HG03460 (cell line): Measurements from ENCODE around the gene CIBAR2.

Experiments used
- ATAC-seq: cut with Tn5 transposase; IDR thresholded peaks from one replicate; pipeline ENCODE4 v1.9.1; 2021; ENCODE audit not compliant: unreplicated experiment

CIBAR2 gene

DNA sequence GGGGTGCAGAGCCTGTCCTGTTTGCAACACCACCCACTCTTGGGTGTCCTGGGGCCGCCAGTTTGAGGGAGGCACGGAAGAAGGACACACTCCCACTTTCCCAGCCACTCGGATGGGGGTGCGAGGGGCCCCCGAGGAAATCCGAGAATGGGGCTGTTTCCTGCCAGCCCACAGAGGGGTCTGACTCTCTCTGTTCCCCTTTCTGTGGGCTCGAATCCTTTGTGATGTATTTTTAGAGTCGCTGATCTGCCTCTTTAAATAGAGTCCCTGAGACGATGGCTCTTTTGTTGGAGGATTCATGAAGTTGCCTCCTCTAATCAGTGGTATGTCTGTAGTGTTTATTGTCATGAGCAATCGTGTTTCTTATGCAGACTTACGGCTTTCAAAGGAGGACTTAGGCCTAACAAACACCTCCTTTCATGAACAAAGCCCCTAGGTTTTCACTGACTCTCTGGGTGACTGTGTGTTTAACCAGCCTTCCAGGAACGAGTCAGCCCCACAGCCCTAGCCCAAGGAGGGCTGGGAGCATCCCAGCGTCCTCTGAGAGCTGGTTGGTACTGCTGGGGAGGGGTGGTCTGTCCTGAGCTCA is 29.1 kb downstream of the CIBAR2 start:
- ATAC-seq = no peak

DNA sequence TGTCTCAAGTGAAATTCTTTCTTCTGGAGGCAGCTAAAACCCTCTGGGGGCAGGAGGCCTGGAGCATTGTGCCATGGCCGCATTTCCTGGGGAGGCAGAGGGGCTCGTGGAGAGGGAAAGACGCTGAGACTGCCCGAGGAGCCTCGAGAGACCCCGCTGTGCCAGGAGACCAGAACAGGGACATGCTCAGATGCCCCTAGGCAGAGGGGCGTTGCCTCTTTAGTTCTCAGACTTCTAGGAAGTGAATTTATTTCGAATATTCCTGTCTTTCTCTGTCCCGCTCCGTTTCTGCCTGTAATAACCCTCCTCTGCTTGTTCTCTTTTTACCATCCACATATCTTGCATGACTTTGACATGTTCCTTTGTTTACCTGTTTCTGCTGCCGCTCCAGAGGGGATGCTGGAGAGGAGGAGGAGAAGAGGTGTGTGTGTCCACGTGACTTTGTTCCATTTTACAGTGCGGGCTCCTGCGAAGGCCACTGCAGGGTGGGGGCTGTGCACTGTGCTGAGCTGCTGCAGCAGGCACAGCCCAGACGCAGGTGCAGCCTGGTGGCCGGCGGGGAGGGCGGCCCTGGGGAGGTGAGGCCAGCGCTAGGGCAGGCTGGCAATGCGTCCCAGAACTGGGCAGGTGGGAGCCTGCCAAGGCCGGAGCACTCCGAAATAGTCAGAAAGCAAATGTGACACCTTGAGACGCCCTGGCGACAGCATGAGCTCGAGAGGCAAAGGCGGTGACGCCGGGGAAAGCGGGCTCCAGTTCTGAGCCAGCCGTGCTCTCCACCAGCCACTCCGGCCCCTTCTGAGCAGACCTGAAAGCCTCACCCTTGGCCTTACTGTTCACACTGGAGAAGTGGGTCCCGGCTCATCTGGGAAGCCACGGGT is 29.9 kb downstream of the CIBAR2 start:
- ATAC-seq = no peak

DNA sequence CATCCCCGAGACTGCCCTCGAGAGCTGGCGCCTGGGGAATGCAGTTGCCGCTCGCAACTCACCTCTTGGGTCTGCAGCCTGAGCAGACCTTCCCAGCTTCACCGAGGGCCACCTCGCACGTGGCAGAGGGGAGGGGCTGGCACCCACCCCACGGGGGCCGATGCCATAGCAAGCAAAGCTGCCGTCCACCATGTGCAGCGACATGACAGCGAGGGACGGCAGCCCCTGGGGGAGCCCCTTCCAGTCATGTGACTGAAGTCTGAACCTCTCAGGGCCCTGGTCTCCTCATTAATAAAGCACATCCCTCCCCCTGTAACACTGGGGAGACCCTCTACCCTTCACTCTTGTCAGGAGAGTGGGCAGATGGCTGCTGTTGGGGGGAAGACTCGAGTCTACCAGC is 30.5 kb downstream of the CIBAR2 start:
- no peak for ATAC-seq

DNA sequence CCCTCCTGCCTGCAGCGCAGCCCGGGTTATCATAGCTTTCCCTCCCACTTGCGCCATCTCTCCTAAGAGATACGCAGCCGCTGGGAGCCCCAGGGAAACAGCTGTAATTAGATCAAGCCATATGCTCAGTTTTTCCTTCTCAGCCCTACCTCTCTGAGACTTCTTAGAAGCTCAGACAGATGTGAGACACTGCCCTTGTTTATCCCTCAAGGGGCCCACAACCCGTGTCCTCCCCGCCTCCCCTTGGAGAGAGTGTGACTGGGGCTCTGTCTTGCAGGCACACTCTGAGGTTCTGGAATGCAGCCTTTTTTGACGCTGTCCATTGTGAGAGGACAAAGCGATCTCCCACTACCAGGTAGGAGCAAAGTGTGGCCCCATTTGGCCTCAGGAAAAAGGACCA is 31.2 kb downstream of the CIBAR2 start:
- ATAC-seq = no peak

DNA sequence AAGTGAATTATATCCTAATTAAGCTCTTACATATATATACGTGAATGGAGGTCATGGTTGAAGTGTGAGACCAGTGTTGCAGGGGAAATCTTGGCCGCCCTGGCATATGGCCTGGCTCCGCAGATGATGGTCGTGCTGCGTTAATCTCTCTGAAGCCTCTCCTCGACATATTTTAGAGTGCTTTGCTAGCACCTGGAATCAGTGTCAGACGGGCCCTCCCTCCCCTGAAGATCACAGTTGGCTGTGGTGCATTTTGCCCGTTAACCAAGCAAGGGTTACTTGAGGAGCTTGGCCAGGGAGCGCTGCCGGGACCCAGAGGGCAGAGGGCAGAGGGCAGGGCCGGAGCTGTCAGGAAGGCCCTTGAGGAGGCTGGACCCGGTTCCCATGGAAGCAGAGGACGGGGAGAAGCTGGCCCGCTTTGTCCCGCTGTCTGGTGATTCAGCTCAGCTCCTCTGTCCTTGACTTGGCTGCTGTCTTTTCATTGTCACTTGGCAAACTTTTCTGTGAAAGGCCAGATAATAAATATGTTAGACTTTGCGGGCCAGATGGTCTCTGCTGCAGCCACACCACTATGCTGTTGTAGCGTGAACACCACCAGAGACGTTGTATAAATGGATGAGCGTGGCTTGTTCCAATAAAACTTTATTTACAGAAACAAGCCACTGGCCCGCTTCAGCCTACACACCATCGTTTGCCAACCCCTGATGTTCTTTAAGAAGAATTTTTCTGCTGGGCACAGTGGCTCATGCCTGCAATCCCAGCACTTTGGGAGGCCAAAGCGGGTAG is 32.3 kb downstream of the CIBAR2 start:
- ATAC-seq = no peak

DNA sequence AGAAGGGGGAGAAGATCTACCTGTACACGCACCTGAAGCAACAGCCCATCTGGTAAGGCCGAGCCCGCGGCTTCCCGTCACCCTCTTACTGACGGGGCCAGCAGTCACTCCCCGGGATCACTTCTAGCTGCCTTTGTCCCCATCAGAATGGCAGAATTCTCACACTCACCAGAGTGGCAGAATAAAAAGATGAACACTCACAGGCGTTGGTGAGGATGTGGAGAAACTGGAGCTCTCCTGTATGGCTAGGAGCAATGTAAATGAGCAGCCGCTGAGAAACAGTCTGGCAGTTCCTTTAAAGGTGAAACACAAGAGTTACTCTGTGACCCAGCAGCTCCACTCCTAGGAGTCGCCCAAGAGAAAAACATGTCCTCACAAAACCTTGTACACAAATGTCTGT is 33.3 kb downstream of the CIBAR2 start:
- no peak for ATAC-seq

DNA sequence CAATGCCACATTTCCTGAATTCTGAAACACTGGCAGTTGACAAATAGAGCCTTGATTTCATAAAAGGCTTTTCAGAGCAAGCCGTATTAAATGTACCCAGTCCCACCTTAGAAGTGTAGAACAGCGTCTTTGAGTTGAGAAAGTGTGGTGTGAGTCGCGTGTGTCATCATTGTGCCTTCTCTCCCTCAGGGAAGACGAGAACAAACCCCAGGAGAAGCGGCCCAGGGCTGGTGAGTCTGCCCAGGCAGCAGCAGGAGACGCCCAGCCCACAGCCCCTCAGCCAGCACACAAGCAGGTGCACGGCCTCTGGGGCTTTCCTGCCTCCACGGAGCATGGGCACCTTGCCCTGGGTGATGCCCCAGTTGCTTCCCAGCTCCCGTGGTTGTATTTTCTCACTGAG is 34.0 kb downstream of the CIBAR2 start:
- ATAC-seq = no peak

DNA sequence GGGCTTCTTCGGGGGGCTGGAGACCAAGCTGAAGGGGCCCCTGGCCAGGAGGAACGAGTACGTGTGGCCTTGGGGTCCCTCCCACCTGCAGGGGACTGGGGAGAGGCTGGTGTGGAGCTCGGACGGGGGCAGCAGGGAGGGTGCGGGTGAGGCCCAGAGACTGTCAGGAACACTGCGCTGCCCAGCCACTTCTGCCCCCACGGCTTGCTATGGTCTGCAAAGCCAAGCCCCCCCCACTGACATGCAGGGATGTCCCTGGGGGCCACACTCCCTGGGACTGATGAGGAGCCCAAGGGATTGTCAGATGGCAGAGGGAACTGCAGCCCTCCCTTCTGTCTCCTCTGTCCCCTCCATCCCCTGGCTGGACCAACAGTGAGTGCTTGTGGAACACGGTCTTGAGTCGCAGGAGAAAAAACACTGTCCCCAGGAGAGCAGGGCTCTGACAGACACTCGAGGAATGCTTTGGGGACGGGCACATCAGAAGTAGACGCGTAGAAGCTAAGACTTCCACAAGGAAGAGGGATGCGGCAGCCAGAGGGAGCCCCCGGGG is 34.6 kb downstream of the CIBAR2 start:
- no peak for ATAC-seq

DNA sequence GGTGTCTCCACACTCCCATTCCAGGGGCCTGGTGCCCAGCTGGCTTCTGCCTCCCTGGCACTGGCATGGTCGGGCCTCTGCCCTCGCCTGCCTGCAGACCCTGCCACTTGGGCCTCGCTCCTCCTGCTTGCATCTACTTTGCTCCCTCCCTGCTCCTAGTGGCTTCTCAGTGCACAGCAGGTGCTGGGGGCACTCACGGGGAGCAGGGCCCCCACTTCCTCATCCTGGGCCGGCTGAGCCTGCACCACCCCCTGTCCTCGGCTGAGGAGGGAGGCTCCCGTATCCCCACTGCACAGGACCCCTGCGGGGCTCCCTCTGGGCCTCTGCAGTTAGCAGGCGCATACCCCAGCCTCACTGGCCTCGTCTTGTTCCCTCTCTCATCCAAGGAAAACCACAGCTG is 35.2 kb downstream of the CIBAR2 start:
- ATAC-seq = no peak

DNA sequence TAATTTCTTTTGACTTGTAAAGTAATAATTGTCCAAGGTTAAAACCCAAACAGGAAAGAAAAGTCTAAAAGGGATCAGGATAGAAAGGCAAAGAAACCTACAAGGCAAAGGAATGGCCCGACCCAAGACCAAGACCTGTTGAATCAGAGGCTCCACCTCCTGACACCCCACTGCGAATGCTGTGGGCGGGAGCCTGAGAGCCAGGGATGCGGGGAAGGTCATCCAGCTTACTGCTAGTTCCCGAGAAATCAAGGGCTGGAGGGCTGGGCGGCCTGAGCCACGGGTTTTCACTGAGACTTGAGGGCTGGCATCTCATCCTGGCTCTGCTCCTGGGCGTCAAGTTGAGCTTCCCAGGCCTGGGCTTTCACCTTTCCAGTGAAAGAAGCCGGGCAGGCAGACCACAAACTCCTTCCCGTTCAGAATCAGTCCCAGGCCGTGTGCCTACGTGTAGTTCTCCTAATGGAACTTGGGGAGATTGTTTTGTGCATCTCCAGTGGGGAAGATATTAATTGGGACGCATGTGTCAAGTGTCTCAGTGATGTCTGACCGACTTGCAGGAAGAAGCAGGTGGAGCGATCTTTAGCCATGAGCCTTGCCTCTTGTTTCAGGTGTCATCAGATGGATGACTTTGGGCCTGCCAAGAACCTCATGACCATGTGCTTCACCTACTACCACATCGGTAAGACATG is 36.9 kb downstream of the CIBAR2 start:
- ATAC-seq = no peak

DNA sequence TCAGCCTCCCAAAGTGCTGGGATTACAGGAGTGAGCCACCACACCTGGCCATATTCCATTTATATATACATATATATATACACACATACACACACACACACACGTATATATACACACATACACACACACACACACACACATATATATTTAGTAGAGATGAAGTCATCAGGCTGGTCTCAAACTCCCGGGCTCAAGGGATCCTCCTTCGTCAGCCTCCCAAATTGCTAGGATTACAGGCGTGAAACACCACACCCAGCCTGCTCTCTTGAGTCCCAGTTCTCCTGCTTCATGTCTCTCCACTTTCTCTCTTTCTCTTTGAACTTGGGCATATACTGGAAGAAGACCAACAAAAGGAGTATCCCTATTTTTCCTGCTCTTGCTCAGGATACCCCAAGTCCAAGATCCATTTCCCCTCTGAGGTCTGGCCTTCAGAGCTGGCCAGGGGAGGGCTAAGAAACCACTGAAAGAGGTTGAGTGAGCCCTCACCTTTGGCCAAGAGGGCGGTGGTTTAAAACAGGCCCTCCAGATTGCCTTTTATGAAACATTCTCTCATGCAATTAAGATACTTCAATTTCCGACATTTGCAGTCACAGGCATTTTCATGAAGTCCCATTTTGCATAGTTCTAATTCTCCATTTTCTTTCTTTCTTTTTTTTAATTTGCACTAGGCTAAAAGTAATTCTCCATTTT is 37.9 kb downstream of the CIBAR2 start:
- ATAC-seq = no peak

DNA sequence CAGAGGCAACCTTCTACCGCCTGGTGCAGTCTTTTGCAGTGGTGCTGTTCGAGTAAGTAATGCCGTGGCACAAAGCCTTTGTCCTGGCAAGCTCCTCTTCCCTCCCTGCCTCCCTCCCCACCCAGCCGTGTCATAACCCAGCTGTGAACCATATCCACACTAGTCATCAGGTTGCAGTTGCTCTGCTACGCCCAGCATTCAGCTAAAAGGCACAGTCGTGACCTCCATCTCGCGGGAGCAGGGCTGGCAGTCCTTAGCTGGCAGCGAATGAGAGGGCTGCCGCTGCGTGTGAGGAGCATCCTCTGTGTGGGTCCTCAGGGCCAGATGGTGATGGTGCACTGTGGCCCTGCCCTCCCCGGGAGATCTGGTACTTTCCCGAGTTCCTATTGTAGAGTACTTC is 39.3 kb downstream of the CIBAR2 start:
- ATAC-seq = no peak

DNA sequence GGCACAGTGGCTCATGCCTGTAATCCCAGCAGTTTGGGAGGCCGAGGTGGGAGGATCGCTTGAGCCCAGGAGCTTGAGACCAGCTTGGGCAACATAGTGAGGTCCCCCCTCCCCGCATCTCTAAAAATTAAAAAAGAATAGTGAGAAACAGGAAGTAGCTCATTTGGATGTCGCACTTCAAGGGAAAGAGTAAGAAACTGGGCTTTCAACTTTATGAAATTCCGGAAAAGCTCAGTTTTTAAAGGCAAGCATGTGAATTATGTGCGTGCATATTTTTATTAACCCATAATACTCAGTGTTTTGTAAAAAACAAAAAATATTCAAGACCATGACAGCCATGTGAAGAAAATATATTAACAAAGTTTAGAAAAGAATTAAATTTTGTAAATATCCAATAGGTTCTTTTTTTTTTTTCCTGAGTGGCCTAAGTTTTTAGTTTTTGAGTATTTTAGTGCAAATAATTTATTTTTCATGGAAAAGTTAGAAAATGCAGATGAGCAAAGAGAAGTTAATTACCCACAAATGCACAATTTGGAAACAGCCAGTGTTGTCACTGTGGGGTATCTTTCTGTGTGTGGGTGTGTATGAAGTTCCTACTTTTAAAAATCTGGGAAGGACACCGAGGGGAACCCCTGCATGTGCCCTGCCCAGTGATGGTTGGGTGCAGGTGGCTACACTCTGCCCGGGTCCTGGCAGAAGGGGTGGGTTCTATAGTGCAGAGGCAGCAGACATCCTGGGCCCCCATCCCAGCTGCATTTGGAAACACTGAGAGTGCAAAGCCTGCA is 40.0 kb downstream of the CIBAR2 start:
- no peak for ATAC-seq

DNA sequence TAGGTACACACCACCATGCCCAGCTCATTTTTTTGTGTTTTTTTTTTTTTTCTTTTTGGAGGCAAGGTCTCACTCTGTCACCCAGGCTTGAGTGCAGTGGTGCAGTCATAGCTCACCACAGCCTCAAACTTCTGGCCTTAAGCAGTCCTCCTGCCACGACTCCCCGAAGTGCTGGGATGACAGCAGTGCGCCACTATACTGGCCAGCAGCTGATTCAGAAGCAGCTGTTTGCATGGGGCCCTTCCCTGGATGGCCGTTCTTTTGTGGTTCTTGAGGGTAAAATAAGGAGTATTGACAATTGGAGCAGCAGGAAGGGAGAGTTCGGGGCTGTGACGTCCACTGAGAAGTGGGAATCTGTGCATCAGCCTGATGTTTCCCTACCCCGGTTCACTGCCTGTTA is 43.1 kb downstream of the CIBAR2 start:
- ATAC-seq = no peak

DNA sequence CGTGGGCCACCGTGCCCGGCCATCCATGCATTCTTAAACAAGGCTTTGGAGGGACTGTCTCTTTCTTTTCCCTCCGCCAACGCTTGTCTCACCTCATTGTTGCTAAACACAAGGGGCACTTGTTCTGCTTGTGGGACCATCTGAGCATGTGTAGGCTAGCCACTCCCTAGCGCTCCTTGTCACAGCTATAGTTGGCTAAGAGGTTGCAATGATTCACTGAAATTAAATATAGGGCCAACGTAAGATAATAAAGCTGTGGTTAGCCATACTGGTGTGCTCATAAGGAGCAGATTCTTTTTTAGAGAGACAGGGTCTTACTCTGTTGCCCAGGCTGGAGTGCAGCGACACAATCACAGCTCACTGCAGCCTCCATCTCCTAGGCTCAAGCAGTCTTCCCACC is 43.5 kb downstream of the CIBAR2 start:
- no peak for ATAC-seq

DNA sequence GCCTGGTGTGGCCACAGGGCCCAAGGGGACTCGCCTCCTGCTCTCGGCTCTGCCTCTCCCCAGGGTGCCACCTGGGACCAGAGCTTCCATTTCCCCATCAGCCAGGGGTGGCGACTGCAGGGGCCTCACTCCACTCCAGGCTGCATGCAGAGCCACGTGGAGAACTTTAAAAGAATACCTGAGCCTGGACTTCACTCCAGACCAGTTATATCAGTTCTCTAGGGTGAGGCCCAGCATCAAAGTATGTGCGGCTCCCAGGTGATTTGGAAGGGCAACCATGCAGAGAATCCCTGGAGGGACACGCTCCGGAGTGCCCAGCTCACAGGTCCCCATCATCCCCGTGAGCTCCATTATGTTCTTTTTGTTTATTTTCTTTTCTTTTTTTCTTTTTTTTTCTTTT is 44.8 kb downstream of the CIBAR2 start:
- no peak for ATAC-seq

DNA sequence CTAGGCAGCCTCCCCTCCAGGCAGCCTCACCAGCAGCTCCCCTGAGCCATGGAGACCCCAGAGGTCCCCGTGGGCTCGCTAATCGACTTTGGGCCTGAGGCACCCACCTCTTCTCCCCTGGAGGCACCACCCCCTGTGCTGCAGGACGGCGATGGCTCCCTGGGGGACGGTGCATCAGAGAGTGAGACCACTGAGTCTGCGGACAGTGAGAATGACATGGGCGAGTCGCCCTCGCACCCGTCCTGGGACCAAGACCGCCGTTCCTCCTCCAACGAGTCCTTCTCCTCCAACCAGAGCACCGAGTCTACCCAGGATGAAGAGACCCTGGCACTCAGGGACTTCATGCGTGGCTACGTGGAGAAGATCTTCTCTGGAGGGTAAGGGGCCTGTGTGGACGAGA is 45.2 kb downstream of the CIBAR2 start:
- no peak for ATAC-seq

DNA sequence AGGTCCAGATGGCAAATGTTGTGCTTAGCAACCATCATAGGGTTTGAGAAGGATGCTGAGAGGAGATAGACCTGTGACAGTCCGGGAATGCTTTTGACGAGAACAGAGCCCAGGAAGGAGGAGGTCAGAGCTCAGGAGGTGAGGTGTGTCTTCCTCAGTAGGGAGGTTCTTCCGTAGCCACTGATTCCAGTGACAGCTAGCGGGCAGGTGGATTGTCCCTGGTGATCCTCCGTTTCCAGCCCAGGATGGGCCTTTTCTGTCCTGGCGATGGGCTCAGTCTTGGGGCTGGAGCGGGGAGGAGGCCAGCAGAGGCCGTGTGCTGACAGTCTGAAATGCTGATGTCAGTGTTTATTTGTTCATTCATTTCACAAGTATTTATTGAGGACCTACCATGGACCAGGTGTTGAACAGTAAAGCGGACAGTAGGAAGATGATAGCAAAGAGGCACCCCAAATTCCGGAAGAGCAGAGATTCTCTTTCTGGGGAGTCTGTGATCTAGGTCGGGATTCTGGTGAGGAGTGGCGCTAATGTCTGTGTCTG is 45.9 kb downstream of the CIBAR2 start:
- ATAC-seq = no peak

DNA sequence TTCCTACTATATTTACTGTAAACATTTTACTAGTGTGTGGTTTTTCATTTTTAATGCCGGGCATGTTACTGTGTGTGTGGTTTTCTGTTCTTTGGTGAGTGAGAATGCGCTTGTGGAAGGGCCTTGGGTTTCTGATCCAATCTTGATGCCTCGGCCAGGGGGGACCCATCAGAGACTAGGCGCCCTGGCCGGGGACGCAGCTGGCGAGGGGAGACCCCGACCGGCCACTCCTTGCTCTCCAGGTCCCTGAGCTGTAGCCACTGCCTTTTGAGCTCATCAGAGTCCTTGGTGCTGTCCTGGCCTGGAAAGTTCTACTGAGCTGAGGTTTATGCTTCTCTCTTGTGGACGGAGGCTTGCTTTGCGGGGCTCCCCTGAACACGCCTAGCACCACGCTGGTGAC is 47.2 kb downstream of the CIBAR2 start:
- no peak for ATAC-seq
